Tibial artery (tissue), 4 donors: ENCODE data around the gene MLN.
A peak's percentile ranks its signal among the peaks of the same experiment; 100 is the strongest.

ENCODE experiments used
- DNase-seq, 2 donors: peaks; one replicate each; pipeline ENCODE4 v3.0.0-alpha.2; 2019
- H3K27ac ChIP-seq, 2 donors: fragments of 200-600 bp; sonication (generic) in 1 of 2; 1 replicate in 1 of 2; 2 replicates in 1 of 2; pipeline ENCODE4 v1.5.1; 2018 to 2019; ENCODE audit warnings: mild to moderate bottlenecking in 1 of 2
- H3K27me3 ChIP-seq, 2 donors: fragments of 200-600 bp; sonication (generic) in 1 of 2; one replicate each; pipeline versions ENCODE4 v1.5.1 to v1.6.0; 2016 to 2019
- H3K36me3 ChIP-seq, 3 donors: fragments of 200-600 bp; sonication (generic) in 2 of 3; one replicate each; pipeline ENCODE4 v1.5.1; 2016 to 2019; ENCODE audit warnings: mild to moderate bottlenecking in 2 of 3
- H3K4me1 ChIP-seq, 4 donors: fragments of 200-600 bp; sonication (generic) in 2 of 4; 1 replicate in 3 of 4; 2 replicates in 1 of 4; pipeline ENCODE4 v1.5.1; 2016 to 2019
- H3K4me3 ChIP-seq, 2 donors: fragments of 200-600 bp; sonication (generic) in 1 of 2; 1 replicate in 1 of 2; 2 replicates in 1 of 2; pipeline ENCODE4 v1.5.1; 2018 to 2019; ENCODE audit warnings: mild to moderate bottlenecking in 2 of 2
- H3K9me3 ChIP-seq, 3 donors: fragments of 200-600 bp; sonication (generic) in 1 of 3; one replicate each; pipeline ENCODE4 v1.5.1; 2016 to 2019
- intact Hi-C: fragments of 100-400 bp; cut with DNase I; formaldehyde crosslinking; loops from one replicate; pipeline ENCODE4 v1.15.0; 2023; ENCODE audit warnings: low total_unique reads
- TF ChIP-seq, protein P1 (sequence below), 2 experiments: fragments of 200-600 bp in 1 of 2; fragments of 450-650 bp in 1 of 2; IDR thresholded peaks; one replicate each; pipeline ENCODE4 v1.5.1; 2017 to 2019; ENCODE audit warnings: antibody characterized with exemption in 2 of 2, mild to moderate bottlenecking in 1 of 2, moderate library complexity in 1 of 2

MLN gene

DNA sequence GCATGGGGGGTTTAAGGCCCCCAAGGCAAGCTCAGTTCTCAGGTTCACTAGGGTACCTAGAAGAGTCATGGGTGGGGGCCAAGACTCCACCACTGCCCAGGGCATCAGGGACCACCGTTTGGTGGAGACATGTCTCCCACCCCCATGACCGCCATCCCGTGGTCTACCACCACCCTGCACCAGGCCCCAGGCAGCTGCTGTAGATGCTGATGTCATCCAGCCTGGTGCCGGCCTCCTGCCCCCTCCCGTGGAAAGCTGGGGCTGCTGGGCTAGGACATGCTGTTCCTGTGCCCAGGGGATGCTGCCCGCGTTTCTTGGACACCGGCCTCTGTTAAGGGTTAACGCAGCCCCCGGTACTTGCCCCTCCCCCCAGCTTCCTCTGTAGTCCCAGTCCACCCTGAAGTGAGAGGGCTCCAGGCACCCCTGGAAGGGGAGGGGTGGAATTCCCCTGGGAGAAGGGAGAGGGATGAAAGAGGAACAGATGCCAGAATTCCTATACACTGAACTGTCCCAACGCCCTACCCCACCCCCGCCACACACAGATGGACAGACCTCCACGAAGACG is 57.7 kb downstream of the MLN start:
- intact Hi-C loops: no loop called here
- Histone ChIP-seq H3K4me1 (peaks cover 0 to 21% (median 10%) of the 10 kb centered on the region in 4 donors), H3K36me3 (no peaks in the 10 kb centered on the region), H3K9me3 (no peaks in the 10 kb centered on the region), H3K4me3 (peak overlapping the region; percentile 37 to 52), H3K27ac (peak overlapping the region; percentile 54 to 67), H3K27me3 (peaks cover 0 to 23% of the 10 kb centered on the region in 2 donors)
- DNase-seq: peak; percentile 48 to 75
- TF ChIP-seq, protein P1, sequence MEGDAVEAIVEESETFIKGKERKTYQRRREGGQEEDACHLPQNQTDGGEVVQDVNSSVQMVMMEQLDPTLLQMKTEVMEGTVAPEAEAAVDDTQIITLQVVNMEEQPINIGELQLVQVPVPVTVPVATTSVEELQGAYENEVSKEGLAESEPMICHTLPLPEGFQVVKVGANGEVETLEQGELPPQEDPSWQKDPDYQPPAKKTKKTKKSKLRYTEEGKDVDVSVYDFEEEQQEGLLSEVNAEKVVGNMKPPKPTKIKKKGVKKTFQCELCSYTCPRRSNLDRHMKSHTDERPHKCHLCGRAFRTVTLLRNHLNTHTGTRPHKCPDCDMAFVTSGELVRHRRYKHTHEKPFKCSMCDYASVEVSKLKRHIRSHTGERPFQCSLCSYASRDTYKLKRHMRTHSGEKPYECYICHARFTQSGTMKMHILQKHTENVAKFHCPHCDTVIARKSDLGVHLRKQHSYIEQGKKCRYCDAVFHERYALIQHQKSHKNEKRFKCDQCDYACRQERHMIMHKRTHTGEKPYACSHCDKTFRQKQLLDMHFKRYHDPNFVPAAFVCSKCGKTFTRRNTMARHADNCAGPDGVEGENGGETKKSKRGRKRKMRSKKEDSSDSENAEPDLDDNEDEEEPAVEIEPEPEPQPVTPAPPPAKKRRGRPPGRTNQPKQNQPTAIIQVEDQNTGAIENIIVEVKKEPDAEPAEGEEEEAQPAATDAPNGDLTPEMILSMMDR (IDR thresholded peaks at IDR 0.05): no peak

DNA sequence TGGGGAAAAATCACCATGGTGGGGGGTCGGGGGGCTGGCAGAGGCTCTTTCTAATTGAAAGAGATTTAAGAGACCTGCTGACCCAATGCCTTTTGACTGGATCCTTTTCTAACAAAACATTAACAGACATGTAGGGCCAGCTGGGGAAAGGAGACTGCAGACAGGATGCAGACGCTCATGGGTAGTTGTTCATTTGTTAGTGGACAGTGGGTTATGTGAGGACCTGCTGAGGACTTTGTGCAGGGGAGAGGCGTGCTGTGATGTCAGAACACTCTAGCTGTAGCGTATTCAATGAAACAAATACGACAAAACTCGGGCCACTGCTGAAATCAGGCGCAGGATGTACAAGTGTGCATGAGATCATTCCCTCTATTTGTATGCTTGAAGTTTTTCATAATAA is 58.3 kb downstream of the MLN start:
- Histone ChIP-seq H3K4me1 (peaks cover 0 to 21% (median 10%) of the 10 kb centered on the region in 4 donors), H3K27ac (peak overlapping the region; percentile 54 to 67), H3K9me3 (no peaks in the 10 kb centered on the region), H3K36me3 (no peaks in the 10 kb centered on the region), H3K27me3 (peaks cover 0 to 23% of the 10 kb centered on the region in 2 donors), H3K4me3 (peak overlapping the region; percentile 37 to 52)
- intact Hi-C loops: no loop called here
- TF ChIP-seq, protein P1 (IDR thresholded peaks at IDR 0.05): no peak
- DNase-seq: no peak

DNA sequence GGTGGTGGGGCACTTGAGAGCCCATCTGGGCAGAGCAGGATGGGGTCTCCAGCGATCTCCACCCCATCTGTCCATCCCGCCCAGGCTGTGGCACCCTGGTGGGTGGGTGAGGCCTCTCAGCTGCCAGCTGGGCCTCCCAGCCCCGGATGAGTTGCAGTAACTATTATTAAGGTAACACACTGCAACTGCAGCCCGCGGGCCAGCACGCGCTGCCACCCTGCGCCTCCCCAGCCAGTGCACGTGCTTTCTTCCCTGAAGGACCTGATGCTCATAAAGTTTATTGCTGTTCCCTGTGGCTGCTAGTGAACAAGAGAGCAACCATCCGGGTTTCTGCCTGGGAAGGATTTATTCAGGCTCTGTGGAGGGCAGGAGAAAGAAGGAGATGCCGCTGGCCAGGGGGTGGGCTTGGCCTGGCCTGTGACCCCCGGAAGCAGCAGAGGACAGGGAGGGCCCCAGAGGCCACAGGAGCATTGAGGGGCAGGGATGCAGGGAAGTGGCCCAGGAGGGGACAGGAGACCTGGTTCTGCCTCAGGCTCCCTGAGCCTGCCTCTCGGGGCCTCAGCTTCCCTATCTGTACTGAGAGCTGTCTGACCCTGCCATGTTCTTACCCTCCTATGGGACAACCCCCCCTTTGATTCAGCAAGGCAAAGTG is 58.8 kb downstream of the MLN start:
- peak overlapping the region in 1 of 2 donors; percentile 67 for H3K27ac ChIP-seq
- no peaks in the 10 kb centered on the region for H3K36me3 ChIP-seq
- intact Hi-C loops: no loop called here
- no peak overlapping the region for H3K4me3 ChIP-seq
- H3K9me3 ChIP-seq: no peaks in the 10 kb centered on the region
- peaks cover 0 to 23% of the 10 kb centered on the region in 2 donors for H3K27me3 ChIP-seq
- TF ChIP-seq, protein P1 (IDR thresholded peaks at IDR 0.05): no peak
- DNase-seq: no peak
- H3K4me1 ChIP-seq: peaks cover 0 to 21% (median 10%) of the 10 kb centered on the region in 4 donors
